Muscle of leg (tissue), 11 donors: ENCODE measurements around the gene STRA6. TPM values are rescaled to one million over a fixed set of nuclear protein-coding genes. Genes with fewer than 3 reads are reported as not detected.
"Not testable (repeated sequence)": the region's sequence is repeated elsewhere in the genome, so short reads cannot be mapped to it uniquely, and the experiment has no call there.

ENCODE experiments used
- DNase-seq: peaks from one replicate; pipeline ENCODE4 v3.0.0; 2013
- H3K27ac ChIP-seq: one replicate; pipeline ENCODE4 v1.5.1; 2013; ENCODE audit warnings: mild to moderate bottlenecking, low read length, control low read depth
- H3K27me3 ChIP-seq: one replicate; pipeline ENCODE4 v1.6.1; 2013; ENCODE audit warnings: low read length; ENCODE audit not compliant: control insufficient read depth, insufficient read depth
- H3K36me3 ChIP-seq: one replicate; pipeline ENCODE4 v1.6.1; 2013; ENCODE audit warnings: low read length; ENCODE audit not compliant: control insufficient read depth, insufficient read depth
- H3K4me1 ChIP-seq: one replicate; pipeline ENCODE4 v1.6.1; 2013; ENCODE audit warnings: low read length; ENCODE audit not compliant: control insufficient read depth, insufficient read depth
- H3K4me3 ChIP-seq: one replicate; pipeline ENCODE4 v1.5.1; 2013; ENCODE audit warnings: low read length, control low read depth
- H3K9me3 ChIP-seq: replicated peaks from 2 replicates; pipeline ENCODE4 v1.6.1; 2013; ENCODE audit warnings: low read depth, low read length; ENCODE audit not compliant: control insufficient read depth
- WGBS: methylation state at CpG from one replicate; pipeline ENCODE4 v1.1.5; 2013; ENCODE audit warnings: missing lambda C conversion rate; ENCODE audit not compliant: insufficient coverage; 5-methylcytosine and 5-hydroxymethylcytosine counted together
- polyA plus RNA-seq, 8 donors: library from polyadenylated mRNA; unstranded; fragments of 120-200 nt; gene quantifications; one replicate each; pipeline versions ENCODE4 v1.2.1 to v1.2.3, GENCODE V29; 2013; ENCODE audit warnings: inconsistent platforms in 1 of 8, low replicate concordance in 1 of 8; ENCODE audit not compliant: insufficient read length in 8 of 8, insufficient read depth in 1 of 8
- total RNA-seq: library from RNA; stranded (reverse); fragments of 120-200 nt; gene quantifications from one replicate; pipeline ENCODE4 v1.2.4, GENCODE V29; 2013

STRA6 gene
- total and polyA plus RNA-seq, 9 donors = 0.40 to 2.0 (median 1.1) TPM

DNA sequence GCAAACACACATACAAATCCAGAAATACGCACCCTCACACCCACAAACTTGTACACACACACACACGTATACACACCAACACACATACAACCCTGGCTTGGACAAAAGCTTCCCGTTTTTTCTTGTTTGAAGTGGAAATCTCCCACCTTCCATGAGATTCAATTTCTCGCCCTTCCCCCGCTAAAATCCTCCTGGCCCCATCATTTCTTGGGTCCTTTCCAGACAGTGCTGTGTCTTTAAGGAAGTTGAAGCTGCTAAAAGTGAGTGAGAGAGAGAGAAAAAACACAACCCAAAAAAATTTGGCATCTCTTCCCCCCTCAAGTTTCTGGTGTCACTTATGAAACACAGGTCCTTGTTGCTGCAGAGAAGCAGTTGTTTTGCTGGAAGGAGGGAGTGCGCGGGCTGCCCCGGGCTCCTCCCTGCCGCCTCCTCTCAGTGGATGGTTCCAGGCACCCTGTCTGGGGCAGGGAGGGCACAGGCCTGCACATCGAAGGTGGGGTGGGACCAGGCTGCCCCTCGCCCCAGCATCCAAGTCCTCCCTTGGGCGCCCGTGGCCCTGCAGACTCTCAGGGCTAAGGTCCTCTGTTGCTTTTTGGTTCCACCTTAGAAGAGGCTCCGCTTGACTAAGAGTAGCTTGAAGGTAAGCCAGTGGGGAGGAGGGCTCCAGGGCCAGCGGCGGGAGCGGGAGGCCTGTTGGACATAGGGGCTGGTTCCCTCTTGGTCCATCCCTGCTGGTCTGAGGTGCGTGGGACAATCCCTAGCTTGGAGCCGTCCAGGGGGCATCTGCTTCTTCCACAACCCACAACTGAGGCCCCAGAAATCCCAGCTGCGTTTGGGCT, 29.0 kb downstream of the STRA6 start, which contains the start of gene ISLR:
TSS of gene ISLR (plus strand) at position 331 of the 839 bp plus-strand sequence. CDS start 1,149 bp downstream, outside the sequence.
- WGBS = 14% methylated on average over 13 of the region's 20 CpGs
- Histone ChIP-seq H3K36me3 (peaks cover 4% of the 10 kb centered on the region), H3K27me3 (no peaks in the 10 kb centered on the region), H3K4me3 (peak within 1 kb of the TSS; percentile 44), H3K9me3 (no peaks in the 10 kb centered on the region), H3K27ac (peak within 1 kb of the TSS; percentile 93), H3K4me1 (peaks cover 93% of the 10 kb centered on the region)
- peak; percentile 99 for DNase-seq

DNA sequence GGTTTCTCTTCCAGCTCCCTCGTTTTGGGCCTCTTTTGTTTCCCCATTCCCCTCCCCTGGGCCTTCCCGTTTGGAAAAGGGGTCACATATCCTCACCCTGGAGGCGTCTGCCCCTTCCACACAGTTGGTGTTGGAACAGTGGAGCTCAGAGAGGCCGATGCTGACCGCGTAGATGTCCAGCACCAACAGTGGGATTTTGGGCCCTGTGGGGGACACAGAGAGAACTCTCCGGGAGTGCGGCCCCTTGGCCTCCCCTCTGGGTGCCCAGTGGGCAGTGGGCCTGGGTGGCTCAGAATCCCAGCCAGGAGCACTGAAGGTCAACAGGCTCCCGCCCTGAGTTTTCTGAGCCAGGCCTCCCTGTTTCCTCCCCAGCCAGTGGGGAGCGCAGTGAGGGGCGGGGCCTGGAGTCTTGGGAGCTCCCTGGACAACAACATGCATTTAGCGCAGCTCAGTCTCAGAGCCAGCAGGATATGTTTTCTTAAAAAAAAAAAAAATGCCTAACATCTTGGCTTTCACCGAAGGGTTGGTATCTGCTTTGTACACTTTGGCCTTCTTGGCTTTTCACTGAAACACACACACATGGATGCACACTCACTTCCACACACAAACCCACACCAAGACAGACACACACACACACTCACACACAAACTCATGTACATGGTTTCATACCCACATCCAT, 29.7 kb downstream of the STRA6 start:
- peak overlapping the region; percentile 93 for H3K27ac ChIP-seq
- peaks cover 4% of the 10 kb centered on the region for H3K36me3 ChIP-seq
- no peaks in the 10 kb centered on the region for H3K9me3 ChIP-seq
- H3K4me3 ChIP-seq = peak overlapping the region; percentile 6
- 21% methylated on average over 7 of the region's 13 CpGs for WGBS
- H3K4me1 ChIP-seq = peaks cover 93% of the 10 kb centered on the region
- no peaks in the 10 kb centered on the region for H3K27me3 ChIP-seq
- peak; percentile 94 for DNase-seq

DNA sequence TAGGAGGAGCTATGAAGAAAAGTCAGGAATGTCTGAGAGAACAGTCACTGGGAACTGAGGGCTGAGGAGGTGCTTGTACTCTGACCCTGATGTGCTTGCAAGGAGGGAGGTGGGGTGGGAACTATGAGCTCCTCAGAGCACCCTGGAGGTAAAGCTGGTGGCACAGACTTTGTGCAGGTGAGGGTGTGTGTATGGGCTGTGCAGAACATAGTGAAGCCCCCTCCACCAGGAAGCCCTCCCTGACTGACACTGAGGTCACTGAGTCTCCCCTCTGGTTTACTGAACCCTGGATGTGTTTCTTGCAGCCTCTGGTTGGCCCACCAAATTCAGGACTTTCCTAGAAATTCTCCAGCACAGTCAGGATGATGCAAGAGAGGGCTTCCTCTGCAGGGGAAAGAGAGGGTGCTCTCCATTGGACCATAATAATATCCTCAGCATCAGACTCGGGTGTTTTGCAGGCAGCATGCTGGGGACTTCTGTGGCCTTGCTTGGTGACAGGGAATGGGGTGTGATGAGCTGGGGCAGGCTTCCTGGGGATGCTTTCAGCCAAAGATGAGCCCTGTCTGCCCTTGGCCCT, 30.5 kb downstream of the STRA6 start:
- WGBS = no CpG with 5 or more reads among the region's 1 CpG
- H3K27ac ChIP-seq = peak overlapping the region; percentile 93
- H3K27me3 ChIP-seq = no peaks in the 10 kb centered on the region
- DNase-seq = no peak
- H3K4me3 ChIP-seq = no peak overlapping the region
- H3K36me3 ChIP-seq = peaks cover 4% of the 10 kb centered on the region
- peaks cover 86% of the 10 kb centered on the region for H3K4me1 ChIP-seq
- H3K9me3 ChIP-seq = no peaks in the 10 kb centered on the region

DNA sequence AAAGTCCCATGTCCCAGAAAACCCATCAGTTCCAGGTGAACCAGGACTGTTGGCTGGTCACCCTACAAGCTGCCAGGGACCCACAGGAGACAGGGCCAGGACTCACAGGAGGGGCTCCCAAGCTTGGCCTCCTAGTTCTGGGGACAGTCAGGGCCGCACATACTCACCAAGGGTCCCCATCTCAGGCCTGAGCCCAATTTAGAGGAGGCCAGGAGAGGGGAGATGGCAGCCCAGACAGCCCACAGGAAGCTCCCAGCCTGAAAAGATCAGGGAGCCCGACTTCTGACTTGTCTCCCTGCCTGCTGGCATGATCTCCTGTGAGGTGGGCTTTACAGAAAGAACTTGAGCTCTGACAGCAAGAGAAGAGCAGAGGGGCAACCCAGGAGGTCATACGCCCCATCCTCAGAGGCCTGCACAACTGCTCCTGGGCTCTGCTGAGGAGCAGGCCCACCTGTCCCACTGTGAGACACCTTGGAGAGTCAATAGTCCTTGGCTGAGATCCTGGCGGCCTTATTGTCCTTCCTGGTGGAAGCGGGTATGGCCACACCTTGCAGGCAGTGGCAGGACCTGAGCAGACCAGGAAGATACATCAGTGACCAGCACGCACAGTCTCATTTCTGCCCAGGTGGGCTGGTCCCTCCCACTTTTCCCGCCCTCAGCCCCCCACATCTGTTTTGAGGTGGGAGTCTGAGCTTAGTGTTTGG, 31.6 kb downstream of the STRA6 start:
- no peak overlapping the region for H3K4me3 ChIP-seq
- H3K36me3 ChIP-seq = peaks cover 4% of the 10 kb centered on the region
- H3K27ac ChIP-seq = peak overlapping the region; percentile 74
- WGBS = 66% methylated on average over 5 of the region's 7 CpGs
- no peak for DNase-seq
- no peaks in the 10 kb centered on the region for H3K9me3 ChIP-seq
- H3K27me3 ChIP-seq = no peaks in the 10 kb centered on the region
- peaks cover 76% of the 10 kb centered on the region for H3K4me1 ChIP-seq

DNA sequence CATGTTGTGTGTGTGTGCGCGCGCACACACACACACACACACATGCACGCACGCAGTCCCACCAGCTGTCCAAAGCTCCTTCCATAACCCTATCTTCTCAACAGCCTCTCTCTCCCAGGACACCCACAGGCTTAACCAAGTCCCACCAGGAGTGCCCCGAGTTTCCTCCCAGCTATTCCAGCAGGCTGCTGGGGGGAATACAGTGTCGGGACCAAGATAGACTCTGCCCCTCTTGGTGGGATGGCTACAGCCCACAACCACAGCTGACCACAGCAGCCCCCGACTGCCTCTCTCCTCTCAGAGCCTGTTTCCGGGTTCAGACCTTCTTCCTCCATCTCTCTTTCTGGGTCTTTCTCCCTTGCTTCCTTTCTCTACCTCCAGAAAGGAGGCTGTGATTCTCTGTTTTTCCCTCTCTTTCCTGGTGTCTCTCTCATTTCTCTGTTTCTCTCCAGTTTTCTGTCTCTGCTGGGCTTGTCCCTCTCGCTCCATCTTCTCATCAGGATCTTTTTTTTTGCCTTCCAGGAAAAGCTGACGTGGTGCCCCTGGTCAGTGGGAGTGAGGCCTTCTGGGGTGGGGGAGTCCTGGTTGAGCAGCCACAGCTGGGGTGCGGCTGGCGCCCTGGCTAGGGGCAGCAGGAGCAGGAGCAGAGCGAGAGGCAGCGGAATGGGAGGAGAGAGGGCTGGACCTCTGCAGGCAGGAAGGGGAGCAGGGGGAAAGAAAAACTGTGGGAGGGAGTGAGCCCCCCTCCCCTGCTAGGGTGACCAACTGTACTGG, 32.3 kb downstream of the STRA6 start:
- Histone ChIP-seq H3K4me3 (no peak overlapping the region), H3K36me3 (no peaks in the 10 kb centered on the region), H3K4me1 (peaks cover 69% of the 10 kb centered on the region), H3K27ac (peak overlapping the region; percentile 74), H3K9me3 (no peaks in the 10 kb centered on the region), H3K27me3 (no peaks in the 10 kb centered on the region)
- 40% methylated on average over 7 of the region's 15 CpGs for WGBS
- DNase-seq = peak; percentile 52

DNA sequence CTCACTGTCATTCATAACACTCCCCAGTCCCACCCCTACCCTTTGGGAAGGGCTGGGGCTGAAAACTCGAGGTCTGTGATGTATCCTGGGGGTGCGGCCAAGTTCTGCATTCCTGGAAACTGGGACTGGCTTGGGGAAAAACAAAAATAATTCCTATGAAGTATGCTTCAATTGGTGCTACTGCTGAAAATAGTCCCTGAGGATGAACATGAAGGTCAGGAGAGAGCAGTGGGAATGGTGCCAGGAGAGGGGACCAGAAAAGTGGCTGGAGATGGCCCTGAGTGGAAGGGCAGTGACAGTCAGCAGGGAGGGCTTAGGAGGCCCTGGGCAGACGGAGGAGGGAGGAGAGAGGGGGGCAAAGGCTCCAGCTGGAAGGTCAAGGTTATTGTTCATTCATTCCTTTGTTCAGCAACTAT, 33.9 kb downstream of the STRA6 start:
- WGBS = 29% methylated on average over 2 of the region's 3 CpGs
- no peaks in the 10 kb centered on the region for H3K36me3 ChIP-seq
- no peaks in the 10 kb centered on the region for H3K27me3 ChIP-seq
- DNase-seq = peak; percentile 90
- no peak overlapping the region for H3K4me3 ChIP-seq
- H3K9me3 ChIP-seq = no peaks in the 10 kb centered on the region
- peaks cover 54% of the 10 kb centered on the region for H3K4me1 ChIP-seq
- H3K27ac ChIP-seq = peak overlapping the region; percentile 35

DNA sequence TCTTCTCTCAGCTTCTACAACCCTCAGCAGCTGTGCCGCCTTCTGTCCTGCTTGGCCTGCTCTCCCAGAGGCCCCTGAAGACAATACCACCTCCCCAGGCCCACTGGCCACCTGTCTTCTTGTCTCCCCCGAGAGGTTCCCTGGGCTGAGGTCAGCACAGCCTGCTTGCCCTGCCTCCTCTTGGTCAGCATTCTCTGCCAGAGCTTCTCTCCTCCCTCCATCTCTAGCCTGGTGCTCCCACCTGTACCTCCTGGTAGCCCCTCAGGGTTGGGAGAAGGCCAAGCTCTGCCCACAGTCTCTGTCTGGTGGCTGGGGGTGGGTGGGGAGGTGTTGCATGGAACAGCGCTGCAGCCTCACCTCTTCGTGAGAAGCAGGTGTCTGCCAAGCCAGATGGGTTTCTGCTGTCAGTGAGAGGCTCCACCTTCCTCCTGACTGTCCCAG, 34.7 kb downstream of the STRA6 start:
- Histone ChIP-seq H3K27me3 (no peaks in the 10 kb centered on the region), H3K9me3 (no peaks in the 10 kb centered on the region), H3K4me1 (peaks cover 46% of the 10 kb centered on the region), H3K27ac (no peak overlapping the region), H3K4me3 (no peak overlapping the region), H3K36me3 (no peaks in the 10 kb centered on the region)
- 78% methylated on average over 1 of the region's 4 CpGs for WGBS
- DNase-seq = no peak

DNA sequence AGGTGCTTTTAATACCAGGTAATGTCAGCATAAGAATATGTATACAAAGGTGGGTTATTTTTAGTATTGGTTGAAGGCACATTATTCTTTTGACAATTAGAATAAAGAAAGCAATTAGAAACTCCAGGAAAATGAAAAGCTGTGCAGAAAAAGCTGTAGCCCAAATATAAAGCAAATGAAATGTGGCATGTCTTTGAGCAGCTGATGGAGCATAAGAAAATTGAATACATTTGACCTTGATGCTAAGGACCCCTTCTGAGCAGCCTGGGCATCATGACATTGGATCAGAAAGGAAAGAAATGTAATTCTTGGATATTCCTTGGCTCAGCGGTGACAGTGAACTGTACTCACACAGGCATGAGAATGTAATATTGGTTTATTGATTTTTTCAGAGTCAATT, 37.1 kb downstream of the STRA6 start:
- H3K4me3 ChIP-seq = no peak overlapping the region
- DNase-seq = no peak
- peaks cover 27% of the 10 kb centered on the region for H3K4me1 ChIP-seq
- no peaks in the 10 kb centered on the region for H3K9me3 ChIP-seq
- no peak overlapping the region for H3K27ac ChIP-seq
- no peaks in the 10 kb centered on the region for H3K27me3 ChIP-seq
- no peaks in the 10 kb centered on the region for H3K36me3 ChIP-seq
- no CpG with 5 or more reads among the region's 1 CpG for WGBS

DNA sequence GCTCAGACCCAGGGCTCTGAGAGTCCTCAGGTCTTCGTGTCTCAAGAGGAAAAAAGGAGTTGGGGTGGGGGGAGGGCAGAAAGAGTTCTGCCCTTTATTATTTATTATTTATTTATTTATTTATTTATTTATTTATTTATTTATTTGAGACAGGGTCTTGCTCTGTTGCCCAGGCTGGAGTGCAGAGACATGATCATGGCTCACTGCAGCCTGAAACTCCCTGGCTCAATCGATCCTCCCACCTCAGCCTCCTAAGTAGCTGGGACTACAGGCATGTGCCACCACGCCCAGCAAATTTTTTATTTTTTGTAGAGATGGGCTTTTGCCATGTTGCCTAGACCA, 40.4 kb downstream of the STRA6 start:
- not testable (repeated sequence) for H3K4me3 ChIP-seq, H3K9me3 ChIP-seq, H3K27me3 ChIP-seq, DNase-seq, H3K27ac ChIP-seq, H3K4me1 ChIP-seq, H3K36me3 ChIP-seq
- no CpG with 5 or more reads among the region's 3 CpGs for WGBS
